ENCODE results near the gene FMNL3. TPM values are rescaled to one million over a fixed set of nuclear protein-coding genes. Genes with fewer than 3 reads are reported as not detected.

FMNL3 gene
- total and polyA plus RNA-seq, 2 of the 8 experiments (the other 6 are each of a cell fraction or from before 2014, with no cell fraction given): 8.6 to 29.0 TPM

- Histone ChIP-seq H3K79me2 (ENCODE audit: control insufficient read depth in 1 of 2, insufficient read depth in 2 of 2, low read length in 2 of 2) (peaks cover 26 to 82% of the 10 kb centered on the region in 2 experiments), H3K36me3 (ENCODE audit: control insufficient read depth in 2 of 4, insufficient read depth in 4 of 4, low read length in 3 of 4) (peaks cover 20 to 40% (median 27%) of the 10 kb centered on the region in 4 experiments), H3K9me3 (ENCODE audit: insufficient read depth in 2 of 2, low read depth in 1 of 2, low read length in 1 of 2) (no peaks in the 10 kb centered on the region), H3K4me3 (ENCODE audit: extremely low read depth in 1 of 4, insufficient read depth in 2 of 4, low read depth in 3 of 4, low read length in 4 of 4) (no peak overlapping the region), H3K27ac (ENCODE audit: low read depth, low read length) (no peak overlapping the region), H4K5ac (ENCODE audit: insufficient read length, low read depth, low read length) (no peak overlapping the region), H3K14ac (ENCODE audit: insufficient read length) (no peak overlapping the region), H3K23me2 (ENCODE audit: low read depth, low read length) (no peaks in the 10 kb centered on the region), H4K8ac (ENCODE audit: extremely low read depth, insufficient read depth, low read length) (no peak overlapping the region), H4K20me1 (replicated peaks in 1 of 2; ENCODE audit: control insufficient read depth in 1 of 2, insufficient read depth in 2 of 2, low read length in 2 of 2) (peaks cover 26 to 34% of the 10 kb centered on the region in 2 experiments), H3K56ac (replicated peaks; ENCODE audit: insufficient read length, low read depth, low read length) (no peak overlapping the region), H3K4me2 (ENCODE audit: insufficient read depth in 1 of 2, low read depth in 2 of 2, low read length in 2 of 2) (peak overlapping the region in 1 of 2 experiments; percentile 8; a peak in 1 of 4 replicates), H3K18ac (ENCODE audit: extremely low read depth, low read length) (no peak overlapping the region), H2BK5ac (ENCODE audit: low read depth, low read length) (no peak overlapping the region), H2BK120ac (replicated peaks; ENCODE audit: low read depth, low read length) (no peak overlapping the region), H3K23ac (ENCODE audit: insufficient read length) (no peak overlapping the region), H3K79me1 (ENCODE audit: low read depth, low read length) (peaks cover 5% of the 10 kb centered on the region), H3K4ac (replicated peaks; ENCODE audit: insufficient read length, low read depth, low read length) (no peak overlapping the region), H2AFZ (ENCODE audit: low read length) (no peak overlapping the region), H2BK12ac (ENCODE audit: low read depth, low read length) (no peak overlapping the region), H3K27me3 (replicated peaks in 1 of 4; ENCODE audit: control insufficient read depth in 3 of 4, extremely low read depth in 1 of 4, insufficient read depth in 3 of 4, low read length in 3 of 4) (no peaks in the 10 kb centered on the region; a peak in 1 of 7 replicates), H3K9ac (replicated peaks in 1 of 4; ENCODE audit: extremely low read depth in 1 of 4, low read depth in 3 of 4, low read length in 3 of 4) (no peak overlapping the region), H3K4me1 (replicated peaks in 1 of 4; ENCODE audit: control insufficient read depth in 3 of 4, insufficient read depth in 4 of 4, low read length in 3 of 4) (peaks cover 0 to 7% (median 3%) of the 10 kb centered on the region in 4 experiments; a peak in 3 of 7 replicates), H2BK20ac (ENCODE audit: low read length) (no peak overlapping the region), H2BK15ac (ENCODE audit: low read length) (no peak overlapping the region), H2AK5ac (ENCODE audit: low read depth, low read length) (no peak overlapping the region), H4K91ac (replicated peaks; ENCODE audit: insufficient read length, low read length) (no peak overlapping the region)
- WGBS, 2 experiments (ENCODE audit: extremely low coverage in 1 of 2, insufficient coverage in 1 of 2, insufficient read length in 1 of 2, insufficient replicate concordance in 2 of 2, low coverage in 1 of 2, low lambda C conversion rate in 2 of 2, missing lambda C conversion rate in 1 of 2): 84% methylated on average over 1 of the region's 1 CpG; no CpG with 5 or more reads in 1 of the 2 experiments
- CTCF ChIA-PET (ENCODE audit: partially characterized antibody): interaction anchor here (0.7 kb wide), 1 partner anchor 101 kb away, joined by 3 read pairs; no protein-coding TSS in a partner anchor
- FAIRE-seq (no peak), DNase-seq (ENCODE audit: low read depth in 1 of 2, low spot score in 2 of 2) (no peak)
- TF ChIP-seq, protein P1, sequence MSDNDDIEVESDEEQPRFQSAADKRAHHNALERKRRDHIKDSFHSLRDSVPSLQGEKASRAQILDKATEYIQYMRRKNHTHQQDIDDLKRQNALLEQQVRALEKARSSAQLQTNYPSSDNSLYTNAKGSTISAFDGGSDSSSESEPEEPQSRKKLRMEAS (IDR thresholded peaks at IDR 0.05): no peak
- TF ChIP-seq EP300 (IDR thresholded peaks at IDR 0.05; ENCODE audit: borderline replicate concordance in 1 of 2, low read depth in 2 of 2, low read length in 2 of 2) (no peak), POU5F1 (IDR thresholded peaks at IDR 0.05; ENCODE audit: low read depth, low read length) (no peak)
- POLR2A ChIA-PET (ENCODE audit: partially characterized antibody): interaction anchor here (1.2 to 4.1 kb wide), 2 partner anchors 10 to 15 kb away, joined by 6 to 21 read pairs; partner anchors contain the start of gene TMBIM6
Observed at GRCh38 chr12:49750996-49751393, 43.8 kb upstream of the FMNL3 start.

Data from H1 (cell line).